NCI-H69 (cell line): Measurements from ENCODE around the gene CHAF1B.
"Not testable (repeated sequence)": the region's sequence is repeated elsewhere in the genome, so short reads cannot be mapped to it uniquely, and the experiment has no call there.

Source experiments
- DNase-seq: peaks from one replicate; lab custom pipeline; 2025; lab: John Stamatoyannopoulos, UW

The CHAF1B gene

GRCh38 chr21:36385233-36386030 is at the start of gene CHAF1B:
CHAF1B (plus strand) TSS chr21:36385392; CDS start chr21:36386137, 745 bp downstream.
- peak; percentile 93 for DNase-seq

- DNase-seq: no peak
Measured at GRCh38 chr21:36337099-36337509, 48.1 kb upstream of the CHAF1B start.

GRCh38 chr21:36338975-36339374 is 46.2 kb upstream of the CHAF1B start:
- DNase-seq: no peak

GRCh38 chr21:36342581-36342980 is 42.6 kb upstream of the CHAF1B start:
- not testable (repeated sequence) for DNase-seq

- DNase-seq: no peak
Measured at GRCh38 chr21:36344931-36345330, 40.3 kb upstream of the CHAF1B start.

DNA sequence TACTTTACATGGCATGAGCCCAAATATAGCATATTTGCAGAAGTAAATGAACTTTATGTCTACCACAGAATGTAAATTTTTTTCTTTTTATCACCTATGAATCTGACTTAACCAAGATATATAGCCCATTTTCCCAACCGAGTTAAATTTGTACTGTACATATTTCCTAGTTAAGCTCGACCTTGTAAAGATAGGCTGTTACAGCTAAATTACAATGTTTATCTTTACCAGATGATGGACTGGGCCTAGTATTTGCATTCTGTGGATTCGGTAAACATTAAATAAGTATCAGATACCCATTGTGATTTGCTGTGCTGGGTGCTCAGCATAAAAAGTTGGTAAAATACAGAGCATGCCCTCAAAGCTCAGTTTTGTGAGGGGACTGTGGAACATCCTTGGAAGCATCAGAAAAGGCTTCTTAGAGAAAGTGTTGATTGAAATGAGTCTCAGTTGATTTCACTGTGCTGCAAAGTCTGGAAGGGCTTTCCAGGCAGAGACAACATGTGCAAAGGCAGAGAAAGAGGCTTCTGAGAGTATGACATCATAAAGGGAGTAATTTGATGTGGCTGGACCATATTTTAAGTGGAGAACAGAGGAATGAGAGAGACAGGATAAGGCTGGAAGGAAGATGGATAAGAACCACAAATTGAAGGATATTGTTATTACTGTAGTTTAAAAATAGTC is 37.8 kb upstream of the CHAF1B start:
- peak; percentile 15 for DNase-seq

DNA sequence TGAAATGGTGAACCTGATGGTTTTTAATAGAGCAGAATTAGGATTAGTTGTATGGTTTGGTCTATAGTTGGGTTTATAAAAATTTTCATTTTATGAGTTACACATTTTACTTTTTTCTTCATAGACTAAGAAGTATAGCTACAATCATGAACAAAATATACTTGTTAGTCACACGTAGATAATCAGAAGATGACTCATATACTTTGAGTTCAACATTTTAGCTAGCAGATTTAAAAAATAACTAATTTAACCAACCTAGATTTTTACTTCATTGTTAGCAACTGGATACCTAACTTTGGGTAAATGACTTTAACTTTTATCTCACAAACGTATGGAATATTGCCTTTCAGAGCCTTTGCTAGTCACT is 37.2 kb upstream of the CHAF1B start:
- no peak for DNase-seq

DNA sequence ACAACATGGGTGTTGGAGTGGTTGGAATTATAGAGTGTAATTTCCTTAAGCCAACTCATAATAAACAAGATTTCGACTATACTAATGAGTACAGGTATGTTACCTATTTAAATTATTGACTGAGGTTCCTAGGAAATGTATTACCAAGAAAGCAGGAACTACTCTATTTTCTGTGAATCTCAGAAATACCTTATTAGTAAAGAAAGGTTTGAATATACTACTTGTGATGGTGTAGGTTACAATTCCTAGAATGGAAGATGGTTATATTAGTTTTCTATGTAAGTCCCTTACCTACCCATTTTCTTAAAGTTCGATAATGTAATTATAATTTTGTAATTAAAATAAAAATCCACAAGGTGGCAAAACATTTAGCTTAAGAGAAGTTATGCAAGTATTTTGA is 35.9 kb upstream of the CHAF1B start:
- no peak for DNase-seq

DNA sequence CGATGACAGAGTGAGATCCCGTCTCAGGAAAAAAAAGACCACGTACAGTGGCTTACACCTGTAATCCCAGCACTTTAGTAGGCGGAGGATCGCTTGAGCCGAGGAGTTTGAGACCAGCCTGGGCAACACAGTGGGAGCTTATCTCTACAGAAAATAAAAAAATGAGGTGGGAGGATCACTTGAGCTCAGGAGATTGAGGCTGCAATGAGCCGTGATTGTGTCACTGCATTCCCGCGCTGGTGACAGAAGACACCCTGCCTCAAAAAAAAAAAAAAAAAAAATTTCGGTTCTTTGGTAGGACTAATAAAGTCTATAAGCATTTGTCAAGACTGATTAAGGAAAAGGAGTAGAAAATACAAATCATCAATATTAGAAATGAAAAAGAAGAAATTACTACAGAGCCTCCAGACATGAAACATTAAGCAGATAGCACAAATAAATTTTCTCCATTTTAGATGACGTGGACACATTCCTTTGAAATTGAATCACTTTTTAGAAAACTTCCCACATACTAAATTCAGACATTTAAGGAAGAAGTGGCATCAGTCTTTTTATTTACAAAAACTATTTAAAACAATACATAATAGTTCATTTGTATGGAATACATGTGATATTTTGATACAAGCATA is 34.8 kb upstream of the CHAF1B start:
- no peak for DNase-seq

- peak; percentile 70 for DNase-seq
Measured at GRCh38 chr21:36354918-36355680, 30.1 kb upstream of the CHAF1B start.

DNA sequence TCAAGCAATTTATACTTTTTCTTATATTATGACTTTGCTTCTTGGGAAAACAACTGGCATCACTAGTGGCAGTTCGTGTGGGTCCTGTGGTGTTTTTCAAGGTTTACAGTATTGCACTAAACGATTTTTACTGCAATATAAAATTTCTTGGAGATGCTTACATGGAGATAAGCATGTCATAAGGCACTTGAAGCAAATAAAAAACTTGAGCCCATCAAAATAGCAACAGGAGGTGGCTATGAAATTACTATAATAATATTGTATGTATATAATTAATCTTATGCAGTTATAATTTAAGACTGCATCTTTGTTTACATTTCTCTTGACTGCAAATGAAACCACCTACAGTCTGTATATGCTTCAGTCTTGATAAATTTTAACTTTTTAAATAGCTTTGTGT is 29.3 kb upstream of the CHAF1B start:
- peak; percentile 73 for DNase-seq

GRCh38 chr21:36359185-36359584 is 26.0 kb upstream of the CHAF1B start:
- no peak for DNase-seq

- DNase-seq: no peak
Measured at GRCh38 chr21:36369064-36369685, 16.0 kb upstream of the CHAF1B start.

DNA sequence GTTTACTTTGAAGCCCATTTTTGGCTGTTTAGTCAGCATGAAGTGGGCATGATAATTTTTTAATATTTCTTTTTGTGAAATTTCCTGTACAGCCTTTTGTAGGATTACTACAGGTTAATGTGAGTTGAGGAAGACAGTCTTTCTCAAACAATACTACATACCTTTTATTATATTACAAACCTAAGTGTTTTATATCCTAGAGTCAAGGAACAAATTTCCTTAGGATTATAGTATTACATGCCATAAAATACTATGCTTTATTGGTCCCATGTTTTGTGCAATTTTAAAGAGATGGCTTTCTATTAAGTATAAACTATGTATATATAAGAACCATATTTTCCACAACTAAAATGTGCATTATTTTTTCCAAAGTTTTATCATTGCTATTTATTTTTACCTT is 9.2 kb upstream of the CHAF1B start:
- no peak for DNase-seq

DNA sequence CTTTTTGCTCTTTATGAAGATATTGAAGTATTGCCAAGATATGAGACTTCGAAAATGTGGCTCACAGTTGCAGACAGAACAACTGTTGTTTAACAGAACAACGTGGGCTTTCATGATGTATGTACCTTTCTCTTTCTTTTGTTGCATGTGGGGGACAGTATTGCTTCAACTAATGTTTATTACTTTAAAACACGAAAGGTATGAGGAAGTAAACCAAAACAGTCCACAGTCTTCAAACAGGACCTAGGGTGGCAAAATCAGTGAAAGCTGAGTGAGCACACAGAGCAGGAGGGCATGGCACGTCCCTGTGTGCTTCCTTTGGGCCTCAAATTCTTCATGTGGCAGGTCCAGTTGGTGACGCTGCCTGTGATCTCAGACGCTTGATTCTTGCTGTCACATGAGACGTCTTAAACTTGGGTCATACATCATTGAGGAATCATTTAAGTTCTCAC is 7.8 kb upstream of the CHAF1B start:
- DNase-seq: no peak

- no peak for DNase-seq
Measured at GRCh38 chr21:36379251-36379650, 5.9 kb upstream of the CHAF1B start.

- DNase-seq: peak; percentile 37
Measured at GRCh38 chr21:36381841-36382589, 3.2 kb upstream of the CHAF1B start.

DNA sequence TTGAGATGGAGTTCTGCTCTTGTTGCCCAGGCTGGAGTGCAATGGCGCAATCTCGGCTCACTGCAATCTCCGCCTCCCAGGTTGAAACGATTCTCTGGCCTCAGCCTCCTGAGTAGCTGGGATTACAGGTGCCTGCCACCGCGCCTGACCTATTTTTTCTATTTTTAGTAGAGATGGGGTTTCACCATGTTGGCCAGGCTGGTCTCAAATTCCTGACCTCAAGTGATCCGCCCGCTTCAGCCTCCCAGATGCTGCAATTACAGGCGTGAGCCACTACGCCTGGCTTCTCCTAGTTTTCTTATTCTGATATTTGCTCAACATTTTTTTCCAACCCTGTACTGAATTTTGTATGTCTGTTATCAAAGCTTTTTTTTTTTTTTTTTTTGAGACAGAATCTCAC is 2.5 kb upstream of the CHAF1B start:
- DNase-seq: peak; percentile 26

GRCh38 chr21:36384885-36385232 is 333 bp upstream of the CHAF1B start:
- no peak for DNase-seq

DNA sequence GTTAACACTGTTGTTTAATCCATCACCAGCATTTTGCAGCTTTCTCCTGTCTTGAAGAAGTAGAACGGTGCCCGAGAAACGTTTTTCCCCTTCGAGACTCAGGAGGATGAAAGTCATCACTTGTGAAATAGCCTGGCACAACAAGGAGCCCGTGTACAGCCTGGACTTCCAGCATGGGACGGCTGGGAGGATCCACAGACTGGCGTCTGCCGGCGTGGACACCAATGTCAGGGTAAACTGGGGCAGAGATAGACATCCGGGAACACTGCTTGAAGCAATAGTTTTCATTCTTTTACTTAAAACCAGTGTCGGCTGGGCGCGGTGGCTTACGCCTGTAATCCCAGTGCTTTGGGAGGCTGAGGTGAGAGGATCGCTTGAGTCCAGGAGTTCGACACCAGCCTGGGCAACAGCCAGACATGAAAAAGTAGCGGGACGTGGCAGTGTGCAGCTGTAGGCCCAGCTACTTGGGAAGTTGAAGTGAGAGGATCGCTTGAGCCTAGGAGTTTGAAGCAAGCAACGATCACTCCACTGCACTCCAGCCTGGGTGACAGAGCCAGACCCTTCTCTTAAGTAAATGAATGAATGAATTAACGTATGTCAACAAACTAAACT is 945 bp downstream of the CHAF1B start:
- no peak for DNase-seq

DNA sequence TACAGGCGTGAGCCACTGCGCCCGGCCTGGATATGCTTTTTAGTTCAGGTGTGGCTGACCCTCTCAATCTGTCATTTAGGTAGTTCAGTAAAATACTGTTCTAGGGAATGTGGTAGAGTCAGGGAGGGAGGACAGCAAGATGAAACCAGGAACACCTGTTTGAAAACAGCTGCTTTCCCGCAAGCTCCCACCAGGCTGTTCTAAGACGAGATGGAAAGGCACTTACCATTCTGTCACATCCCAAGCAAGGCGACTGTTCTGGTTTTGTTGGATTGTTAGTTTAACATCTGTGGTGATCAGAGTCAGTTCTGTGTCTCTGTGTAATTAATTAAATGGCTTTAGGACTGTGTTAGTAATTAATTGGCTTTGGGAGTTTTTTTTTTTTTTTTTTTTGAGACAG is 2.9 kb downstream of the CHAF1B start:
- peak; percentile 19 for DNase-seq
